GM21786 (cell line): ENCODE data around the gene FSD1L.
A peak's percentile ranks its signal among the peaks of the same experiment; 100 is the strongest.
"Not testable (repeated sequence)": the region's sequence is repeated elsewhere in the genome, so short reads cannot be mapped to it uniquely, and the experiment has no call there.

ENCODE experiments used
- ATAC-seq: cut with Tn5 transposase; IDR thresholded peaks from one replicate; pipeline ENCODE4 v1.9.1; 2021; ENCODE audit not compliant: unreplicated experiment

Gene FSD1L

DNA sequence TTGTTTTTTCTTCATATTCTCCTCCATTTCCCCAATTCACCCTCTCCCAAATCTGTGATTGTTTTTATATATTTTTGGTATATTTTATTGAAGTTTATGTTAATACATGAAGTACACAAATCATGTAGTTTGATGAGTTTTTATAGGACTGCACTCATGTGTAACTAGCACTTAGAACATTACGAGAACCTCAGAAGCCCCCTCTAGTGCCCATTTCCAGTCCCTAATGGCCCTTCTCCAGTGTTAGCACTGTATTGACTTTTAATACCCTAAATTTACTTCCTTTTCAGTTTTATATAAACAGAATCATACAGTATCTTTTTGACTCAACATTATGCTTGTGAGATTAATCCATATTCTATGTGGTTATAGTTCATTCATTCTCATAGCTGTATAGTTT, 91.6 kb downstream of the FSD1L start:
- no peak for ATAC-seq

DNA sequence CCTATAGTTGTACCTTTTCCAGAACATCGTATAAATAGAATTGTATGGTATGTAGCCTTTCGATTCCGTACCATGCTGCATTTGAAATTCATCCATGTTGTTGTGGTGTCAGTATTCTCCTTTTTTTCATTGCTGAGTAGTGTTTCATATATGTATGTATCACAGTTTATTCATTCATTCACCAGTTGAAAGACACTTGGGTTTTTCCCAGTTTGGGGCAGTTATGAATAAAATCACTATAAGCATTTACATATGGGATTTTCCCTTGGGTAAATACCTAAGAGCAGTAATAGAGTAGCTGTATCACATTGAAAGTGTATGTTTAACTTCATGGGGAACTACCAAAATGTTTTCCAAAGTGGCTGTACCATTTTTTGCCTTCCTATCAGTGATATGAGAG, 94.0 kb downstream of the FSD1L start:
- ATAC-seq, result peak; percentile 94

DNA sequence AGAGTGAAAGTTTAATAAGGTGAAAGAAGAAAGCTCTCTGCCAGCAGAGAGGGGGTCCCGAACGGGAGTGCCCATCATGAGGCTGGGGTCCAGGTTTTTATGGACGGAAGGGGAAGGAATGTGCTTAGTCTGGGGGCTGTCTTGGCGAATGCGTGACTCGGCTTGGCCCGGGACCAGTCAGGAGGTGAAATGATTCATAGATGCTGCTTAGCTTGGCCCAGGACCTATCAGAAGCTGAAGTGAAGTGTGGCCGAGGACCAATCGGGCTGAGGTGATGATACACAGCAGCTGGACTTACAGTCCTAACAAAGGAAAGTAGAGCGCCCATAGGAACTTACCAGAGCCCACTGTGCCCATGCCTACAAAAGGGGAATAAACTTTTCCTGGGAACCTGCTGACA, 106.2 kb downstream of the FSD1L start:
- ATAC-seq, result no peak

DNA sequence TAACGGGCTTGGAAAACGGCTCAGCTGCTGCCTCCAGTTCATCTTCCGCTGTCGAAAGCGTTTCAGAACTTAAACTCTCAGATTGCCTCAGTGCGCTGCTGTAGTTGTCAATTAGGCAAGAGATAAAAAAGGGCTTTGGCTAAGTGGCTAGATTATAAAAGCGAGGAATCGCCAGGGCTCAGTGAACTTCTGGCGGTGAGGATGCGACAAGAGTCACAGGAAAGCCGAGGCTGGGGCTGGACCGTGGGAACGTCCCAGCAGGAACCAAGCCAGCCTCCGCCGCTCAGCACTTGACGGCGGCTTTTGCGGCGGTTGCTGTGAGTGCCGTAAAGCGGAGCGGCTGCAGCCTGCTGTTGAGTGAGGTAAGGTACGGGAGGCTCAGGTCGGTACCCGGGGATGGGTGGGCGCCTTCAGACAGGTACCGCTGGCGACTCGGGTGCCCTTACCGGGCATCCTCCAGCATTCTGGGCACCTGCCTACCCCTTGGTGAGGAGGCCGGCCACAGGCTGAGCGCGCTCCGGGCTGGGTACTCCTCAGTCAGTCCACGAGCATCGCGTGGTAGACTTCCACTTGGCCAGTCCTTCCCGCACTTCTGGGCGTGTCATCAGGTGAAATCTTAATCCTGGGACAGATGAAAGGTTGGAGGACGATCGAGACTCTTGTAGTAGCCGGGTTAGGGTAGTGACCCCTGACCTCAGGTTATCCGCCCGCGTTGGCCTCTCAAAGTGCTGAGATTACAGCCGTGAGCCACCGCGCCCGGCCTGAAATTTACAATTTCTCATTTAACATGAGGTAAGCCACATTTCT, 110.2 kb downstream of the FSD1L start, which contains the start of gene FKTN:
Gene FKTN (plus strand): TSS at position 328 of the 807 bp plus-strand sequence. CDS start 16,902 bp downstream, outside the sequence.
- peak; percentile 94 for ATAC-seq

DNA sequence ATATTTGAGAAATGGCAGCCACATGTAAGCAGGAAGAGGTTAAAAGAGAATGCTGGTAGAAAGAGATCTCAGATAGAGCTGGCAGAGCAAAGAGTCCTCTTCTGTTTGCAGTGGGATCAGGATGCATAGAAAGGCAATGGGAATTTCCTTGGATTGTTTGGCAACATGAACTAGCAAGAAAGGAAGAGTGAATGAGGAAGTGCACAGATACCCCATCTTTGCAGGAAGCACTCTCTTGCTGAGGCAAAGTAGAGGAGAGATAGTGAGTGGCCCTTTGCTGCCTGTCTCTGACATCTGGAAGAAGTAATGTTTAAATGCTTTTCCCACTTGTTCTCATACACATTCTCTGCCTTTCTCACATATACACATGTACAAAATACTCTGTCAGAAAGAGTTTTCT, 124.6 kb downstream of the FSD1L start:
- no peak for ATAC-seq

DNA sequence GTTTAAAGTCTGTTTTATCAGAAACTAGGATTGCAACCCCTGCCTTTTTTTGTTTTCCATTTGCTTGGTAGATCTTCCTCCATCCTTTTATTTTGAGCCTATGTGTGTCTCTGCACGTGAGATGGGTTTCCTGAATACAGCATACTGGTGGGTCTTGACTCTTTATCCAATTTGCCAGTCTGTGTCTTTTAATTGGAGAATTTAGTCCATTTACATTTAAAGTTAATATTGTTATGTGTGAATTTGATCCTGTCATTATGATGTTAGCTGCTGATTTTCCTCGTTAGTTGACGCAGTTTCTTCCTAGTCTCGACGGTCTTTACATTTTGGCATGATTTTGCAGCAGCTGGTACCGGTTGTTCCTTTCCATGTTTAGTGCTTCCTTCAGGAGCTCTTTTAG, 132.1 kb downstream of the FSD1L start:
- not testable (repeated sequence) for ATAC-seq

DNA sequence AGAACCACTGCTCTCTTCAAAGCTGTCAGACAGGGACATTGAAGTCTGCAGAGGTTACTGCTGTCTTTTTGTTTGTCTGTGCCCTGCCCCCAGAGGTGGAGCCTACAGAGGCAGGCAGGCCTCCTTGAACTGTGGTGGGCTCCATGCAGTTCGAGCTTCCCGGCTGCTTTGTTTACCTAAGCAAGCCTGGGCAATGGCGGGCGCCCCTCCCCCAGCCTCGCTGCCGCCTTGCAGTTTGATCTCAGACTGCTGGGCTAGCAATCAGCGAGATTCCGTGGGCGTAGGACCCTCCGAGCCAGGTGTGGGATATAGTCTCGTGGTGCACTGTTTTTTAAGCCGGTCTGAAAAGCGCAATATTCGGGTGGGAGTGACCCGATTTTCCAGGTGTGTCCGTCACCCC, 133.7 kb downstream of the FSD1L start:
- ATAC-seq, result not testable (repeated sequence)

DNA sequence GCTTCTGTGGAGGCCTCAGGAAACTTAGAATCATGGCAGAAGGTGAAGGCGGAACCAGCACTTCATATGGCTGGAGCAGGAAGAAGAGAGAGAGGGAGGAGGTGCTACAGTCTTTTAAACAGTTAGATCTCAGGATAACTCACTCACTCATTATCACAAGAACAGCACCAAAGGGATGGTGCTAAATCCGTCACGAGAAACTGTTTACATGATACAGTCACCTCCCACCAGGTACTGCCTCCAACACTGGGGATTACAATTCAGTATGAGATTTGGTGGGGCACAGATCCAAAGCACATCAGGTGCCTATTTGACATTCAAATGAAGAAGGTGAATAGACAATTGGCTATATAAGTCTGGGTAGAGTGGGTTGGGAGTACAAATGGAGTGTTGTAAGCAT, 145.3 kb downstream of the FSD1L start:
- ATAC-seq, result no peak
